IMR-90 (cell line): ENCODE measurements around the gene PRKCG. TPM values are rescaled to one million over a fixed set of nuclear protein-coding genes. Genes with fewer than 3 reads are reported as not detected.

Experiments used
- polyA plus RNA-seq, 3 experiments: library from polyadenylated mRNA; depleted of rRNA; stranded (reverse); fragments of >200 nt; gene quantifications; 2 replicates each; pipeline ENCODE4 v1.2.3, GENCODE V29; 2012; ENCODE audit warnings: low replicate concordance in 1 of 3
- total RNA-seq: library from RNA; depleted of rRNA; stranded (reverse); fragments of >200 nt; gene quantifications from 2 replicates; pipeline ENCODE4 v1.2.3, GENCODE V29; 2012; rRNA removed

PRKCG gene
- total and polyA plus RNA-seq, 2 of the 4 experiments (the other 2 are of a cell fraction): not detected

Other genes starting within 250 kb of the PRKCG start
- not detected in 2 replicates for gene NLRP12, start 57.9 kb upstream of the PRKCG start, total RNA-seq
- gene NLRP12, start 57.9 kb upstream of the PRKCG start, polyA plus RNA-seq (2012; rRNA removed): not detected in 2 replicates
- gene MYADM, start 14.3 kb upstream of the PRKCG start, total RNA-seq: 4.8 and 5.3 TPM in 2 replicates
- gene MYADM, start 14.3 kb upstream of the PRKCG start, polyA plus RNA-seq (2012; rRNA removed): 96.1 and 112 TPM in 2 replicates
- under 0.01 and 0.36 TPM in 2 replicates for gene CACNG7, start 27.1 kb downstream of the PRKCG start, total RNA-seq
- gene CACNG7, start 27.1 kb downstream of the PRKCG start, polyA plus RNA-seq (2012; rRNA removed): 6.7 and 7.7 TPM in 2 replicates
- gene CACNG8, start 80.7 kb downstream of the PRKCG start, total RNA-seq: not detected in 2 replicates
- gene CACNG8, start 80.7 kb downstream of the PRKCG start, polyA plus RNA-seq (2012; rRNA removed): 0.09 and 0.15 TPM in 2 replicates
- not detected in 2 replicates for gene CACNG6, start 109.4 kb downstream of the PRKCG start, total RNA-seq
- not detected in 2 replicates for gene CACNG6, start 109.4 kb downstream of the PRKCG start, polyA plus RNA-seq (2012; rRNA removed)
- gene VSTM1, start 181.7 kb downstream of the PRKCG start, total RNA-seq: not detected in 2 replicates
- gene VSTM1, start 181.7 kb downstream of the PRKCG start, polyA plus RNA-seq (2012; rRNA removed): not detected in 2 replicates
- gene TARM1, start 199.2 kb downstream of the PRKCG start, total RNA-seq: not detected in 2 replicates
- gene TARM1, start 199.2 kb downstream of the PRKCG start, polyA plus RNA-seq (2012; rRNA removed): not detected in 2 replicates
- not detected in 2 replicates for gene OSCAR, start 218.6 kb downstream of the PRKCG start, total RNA-seq
- 0.15 and 0.23 TPM in 2 replicates for gene OSCAR, start 218.6 kb downstream of the PRKCG start, polyA plus RNA-seq (2012; rRNA removed)
- 7.9 and 24.7 TPM in 2 replicates for gene NDUFA3, start 220.7 kb downstream of the PRKCG start, total RNA-seq
- gene NDUFA3, start 220.7 kb downstream of the PRKCG start, polyA plus RNA-seq (2012; rRNA removed): 85.0 and 104 TPM in 2 replicates
- 7.9 and 11.9 TPM in 2 replicates for gene TFPT, start 233.5 kb downstream of the PRKCG start, total RNA-seq
- gene TFPT, start 233.5 kb downstream of the PRKCG start, polyA plus RNA-seq (2012; rRNA removed): 17.1 and 20.9 TPM in 2 replicates
- 66.1 and 66.9 TPM in 2 replicates for gene PRPF31, start 233.6 kb downstream of the PRKCG start, total RNA-seq
- 54.7 and 65.4 TPM in 2 replicates for gene PRPF31, start 233.6 kb downstream of the PRKCG start, polyA plus RNA-seq (2012; rRNA removed)